ENCODE data around the gene TXNDC11.

The TXNDC11 gene

GRCh38 chr16:11719762-11720161 lies 22.9 kb downstream of the TXNDC11 start:
- no peak for DNase-seq

GRCh38 chr16:11719171-11719570 lies 23.5 kb downstream of the TXNDC11 start:
- no peak for DNase-seq

- DNase-seq: no peak
These were observed 24.8 kb downstream of the TXNDC11 start for GRCh38 chr16:11717811-11718210.

- no peak for DNase-seq
These were observed 26.3 kb downstream of the TXNDC11 start for GRCh38 chr16:11716336-11716735.

- no peak for DNase-seq
These were observed 27.3 kb downstream of the TXNDC11 start for GRCh38 chr16:11715246-11715947.

DNA sequence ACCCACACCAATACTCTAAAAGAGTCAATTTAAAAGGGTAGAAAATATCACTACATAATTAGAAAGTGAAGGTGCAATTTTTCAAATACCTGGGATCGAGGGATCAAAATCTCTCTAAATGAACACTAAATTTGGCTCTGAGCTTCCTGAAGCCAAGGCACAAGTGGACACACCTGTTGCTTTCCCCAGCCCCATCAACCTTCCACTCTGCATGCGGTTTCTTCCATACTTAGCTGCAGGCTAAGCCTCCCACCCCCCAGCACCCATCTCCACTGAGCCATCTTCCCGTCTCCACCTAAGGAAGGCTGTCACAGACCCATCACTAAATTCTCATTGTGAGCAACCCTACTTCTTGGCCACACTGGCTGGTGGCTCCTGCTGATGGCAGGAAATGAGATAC lies 30.5 kb downstream of the TXNDC11 start:
- DNase-seq: no peak

- no peak for DNase-seq
These were observed 31.0 kb downstream of the TXNDC11 start for GRCh38 chr16:11711662-11712061.

DNA sequence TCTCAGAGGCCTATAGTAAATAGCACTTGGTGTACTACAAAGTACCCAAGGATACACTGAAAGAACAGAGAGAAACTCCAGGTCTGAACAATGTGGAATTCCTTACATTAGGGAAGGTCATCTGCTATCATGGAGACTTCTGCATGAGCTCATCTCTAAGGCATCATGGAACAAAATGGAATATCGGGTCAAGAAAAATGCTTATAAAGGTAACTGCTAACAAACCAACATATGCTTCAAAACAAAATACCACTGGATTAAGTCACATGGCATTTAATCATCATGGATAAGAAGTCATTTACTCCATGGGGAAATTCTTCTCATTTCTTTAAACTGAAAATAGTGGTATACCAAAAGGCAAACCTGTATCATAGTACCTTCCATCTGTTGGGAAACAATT lies 34.2 kb downstream of the TXNDC11 start:
- no peak for DNase-seq

- DNase-seq: no peak
These were observed 34.9 kb downstream of the TXNDC11 start for GRCh38 chr16:11707679-11708197.

DNA sequence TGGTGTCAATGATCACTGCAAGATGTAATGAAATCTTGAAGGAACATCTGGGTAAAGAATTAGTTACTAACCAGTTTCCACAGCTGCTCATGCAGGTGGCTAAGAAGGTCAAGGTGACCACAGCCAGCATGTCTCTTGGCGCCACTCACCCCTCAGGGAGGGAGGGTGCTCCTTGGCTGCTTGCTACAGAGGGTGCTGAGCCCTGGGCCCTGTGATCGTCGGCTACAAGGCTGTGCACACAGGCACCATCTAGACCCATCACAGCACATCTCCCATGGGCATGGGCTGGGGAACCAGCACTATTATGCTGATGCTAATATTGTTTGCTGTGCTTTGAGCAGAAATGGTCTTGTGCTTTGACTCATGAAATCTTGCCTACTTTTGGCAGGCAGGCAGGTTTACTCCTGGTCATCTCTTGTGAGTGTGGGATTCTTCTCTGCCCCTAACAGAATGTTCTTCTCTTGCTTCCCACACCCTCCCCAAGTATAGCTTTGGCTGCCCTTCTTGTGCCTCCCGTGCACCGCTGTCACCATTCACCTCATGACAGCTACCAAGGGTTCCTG lies 36.4 kb downstream of the TXNDC11 start:
- no peak for DNase-seq

DNA sequence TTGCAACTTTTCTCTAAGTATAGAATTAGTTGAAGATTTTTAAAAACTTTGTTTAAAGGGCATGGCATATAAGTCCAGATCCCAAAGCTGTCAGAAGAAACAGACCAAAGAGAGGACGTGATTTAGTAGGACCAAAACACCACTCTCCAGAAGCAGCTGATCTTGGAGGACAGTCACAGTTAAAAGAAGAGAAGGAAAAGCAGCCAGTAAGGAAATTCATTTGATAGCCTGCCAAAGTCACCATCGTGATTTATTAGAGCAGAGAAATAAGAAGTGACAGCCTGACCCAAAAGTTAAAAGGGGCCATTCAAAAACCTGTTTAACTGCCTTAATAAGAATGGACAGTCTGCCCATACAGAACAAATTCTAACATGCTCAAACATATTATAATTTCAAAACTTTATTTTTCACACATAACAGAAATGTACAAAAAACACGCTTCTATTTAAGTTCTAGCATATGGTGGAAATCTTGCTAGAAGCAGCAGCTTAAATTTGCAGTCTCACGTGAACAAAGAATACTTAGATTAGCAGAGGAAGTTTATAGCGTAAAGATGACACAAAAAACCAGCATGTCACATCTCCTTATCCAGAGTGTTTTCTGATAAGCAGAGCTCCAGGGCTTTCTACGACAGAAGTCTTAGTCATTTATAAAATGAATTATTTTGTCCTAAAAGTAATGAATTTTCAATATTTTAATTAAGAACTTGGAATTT lies 37.2 kb downstream of the TXNDC11 start:
- no peak for DNase-seq

DNA sequence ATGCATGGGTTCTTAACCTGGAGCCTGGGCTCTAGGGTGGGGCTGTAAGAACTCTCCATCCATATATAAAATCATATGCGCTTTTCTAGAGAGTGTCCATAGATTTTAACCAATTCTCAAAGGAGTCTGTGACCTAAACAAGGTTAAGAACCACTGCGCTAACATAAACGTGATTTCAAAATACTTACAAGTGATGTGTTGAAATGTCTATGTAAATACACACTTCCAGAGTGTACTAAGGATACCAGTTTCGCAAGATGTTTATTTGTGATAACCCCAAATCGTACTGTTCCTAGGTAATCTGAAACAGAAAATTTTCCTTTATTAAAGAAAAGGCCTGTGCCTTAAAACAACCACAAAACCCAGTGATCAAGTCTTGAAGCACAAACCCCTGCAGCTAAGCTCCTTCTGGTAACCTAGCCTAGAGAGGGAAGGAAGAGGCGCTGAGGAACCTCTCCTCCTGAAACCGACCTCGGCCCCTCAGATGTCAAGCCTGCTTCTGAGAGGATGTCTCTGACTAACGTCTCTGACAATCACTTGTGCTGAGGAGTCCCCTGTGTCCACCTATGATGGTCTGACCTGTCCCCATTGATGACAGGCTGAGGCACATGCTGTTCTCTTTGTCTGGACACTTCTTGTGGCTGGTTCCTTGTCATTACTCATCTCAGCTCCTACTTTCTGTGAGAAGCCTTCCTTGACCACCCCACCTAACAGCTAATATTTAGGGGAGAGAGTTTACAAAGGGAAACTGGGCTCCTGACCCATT lies 42.2 kb downstream of the TXNDC11 start:
- no peak for DNase-seq

GRCh38 chr16:11699234-11699894 lies 43.3 kb downstream of the TXNDC11 start:
- DNase-seq: no peak

DNA sequence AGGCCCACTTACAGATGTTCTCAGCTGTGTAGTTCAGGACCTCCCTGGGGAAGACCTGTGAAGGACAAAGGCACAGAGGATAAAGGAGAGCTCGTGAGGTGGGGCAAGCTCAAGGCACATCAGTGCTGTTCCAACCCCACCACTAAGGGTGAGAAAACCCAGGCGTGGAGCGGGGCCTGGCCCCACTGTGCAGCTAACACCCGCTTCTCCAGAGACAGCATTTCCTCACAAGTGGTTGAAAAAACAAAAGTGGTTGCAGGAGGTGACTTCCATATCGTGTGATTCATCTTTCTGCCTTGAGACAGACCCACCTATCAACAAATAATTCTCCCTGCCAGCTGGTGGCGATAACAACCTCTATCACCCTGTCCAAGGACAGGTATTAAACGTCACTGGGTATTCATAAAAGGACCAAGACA lies 44.4 kb downstream of the TXNDC11 start:
- DNase-seq: peak; percentile 24

DNA sequence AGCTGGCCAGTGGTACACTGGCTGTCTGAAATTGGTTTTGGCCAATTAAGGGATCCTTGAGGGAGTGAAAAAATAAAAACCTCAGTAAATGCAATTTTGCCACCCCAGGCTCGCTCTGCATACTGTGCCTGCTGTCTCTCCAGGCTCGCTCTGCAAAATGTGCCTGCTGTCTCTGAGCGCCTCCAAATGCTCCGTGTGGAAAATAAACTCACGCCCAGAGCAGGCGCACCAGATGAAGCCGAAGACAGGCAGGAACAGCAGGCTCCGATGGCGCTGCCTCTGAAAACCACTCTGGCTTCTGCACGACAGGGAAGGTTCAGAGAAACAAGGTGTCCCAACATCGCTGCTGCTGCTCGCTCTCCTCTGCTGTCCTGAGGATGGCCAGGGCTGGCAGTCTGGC lies 45.3 kb downstream of the TXNDC11 start:
- DNase-seq: no peak

GRCh38 chr16:11696266-11697012 lies 46.2 kb downstream of the TXNDC11 start:
- DNase-seq: no peak

DNA sequence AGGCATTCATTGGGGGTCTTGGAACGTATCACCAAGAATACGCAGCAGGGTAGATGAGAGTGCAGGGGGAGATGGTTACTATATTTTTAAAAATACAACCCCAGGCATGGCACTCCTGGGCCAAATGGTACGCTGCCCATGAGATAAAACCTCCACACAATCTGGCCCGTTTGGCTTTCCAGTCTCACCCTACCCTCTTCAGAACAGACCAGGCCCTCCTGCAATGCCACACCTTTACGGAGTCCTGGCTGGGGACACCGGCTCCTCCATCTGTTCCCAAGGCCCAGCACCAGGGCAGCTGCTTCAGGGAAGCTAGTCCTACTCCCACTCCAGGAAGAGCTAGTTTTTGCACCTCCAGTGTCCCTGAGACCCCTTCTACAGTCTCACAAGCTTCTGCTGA lies 50.0 kb downstream of the TXNDC11 start:
- no peak for DNase-seq

DNA sequence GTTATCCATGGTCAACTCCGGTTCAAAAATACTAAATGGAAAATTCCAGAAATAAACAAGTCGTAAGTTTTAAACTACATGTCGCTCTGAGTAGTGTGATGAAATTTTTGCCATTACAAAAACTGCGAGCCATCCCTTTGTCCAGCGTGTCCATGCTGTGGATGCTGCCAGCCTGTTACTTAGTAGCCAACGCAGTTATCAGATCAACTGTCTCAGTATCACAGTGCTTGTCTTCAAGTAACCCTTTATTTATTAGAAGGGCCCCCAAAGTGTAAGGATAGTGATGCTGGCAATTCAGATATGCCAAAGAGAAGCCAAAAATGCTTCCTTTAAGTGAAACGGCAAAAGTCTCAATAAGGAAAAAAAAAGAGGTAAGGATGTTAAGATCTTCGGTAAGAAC lies 50.5 kb downstream of the TXNDC11 start:
- DNase-seq: no peak

- DNase-seq: no peak
These were observed 50.9 kb downstream of the TXNDC11 start for GRCh38 chr16:11691771-11692170.

DNA sequence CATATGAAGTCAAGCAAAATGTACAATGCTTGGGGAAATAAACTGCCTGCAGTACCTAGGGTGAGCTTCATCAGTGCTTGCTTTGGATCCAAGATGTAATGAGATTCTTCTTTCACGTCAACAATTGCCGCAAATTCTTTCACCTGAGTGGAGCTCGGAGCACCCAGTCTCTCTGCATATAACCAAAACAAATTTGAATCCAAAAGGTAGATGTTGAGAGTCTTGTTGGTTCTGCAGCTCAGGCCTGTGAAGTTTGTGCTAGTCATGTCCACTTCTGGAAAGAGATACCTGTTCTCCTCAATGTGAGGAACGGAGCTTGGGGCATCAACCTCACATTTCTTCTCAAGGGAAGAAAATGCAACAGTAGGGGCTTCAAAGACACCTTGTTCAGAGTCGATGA lies 51.4 kb downstream of the TXNDC11 start:
- DNase-seq: no peak

- no peak for DNase-seq
These were observed 53.4 kb downstream of the TXNDC11 start for GRCh38 chr16:11689031-11689840.

All from CD4-positive, alpha-beta T cell treated with Interleukin-21 for 1 hour (primary cell).